Keratinocyte (primary cell): Measurements from ENCODE around the gene TCP11L2. TPM values are rescaled to one million over a fixed set of nuclear protein-coding genes. Genes with fewer than 3 reads are reported as not detected.

Experiments used
- DNase-seq: peaks from one replicate; pipeline ENCODE4 v3.0.0-alpha.2; 2011; ENCODE audit warnings: low read depth, missing footprints, low spot score
- FAIRE-seq: peaks from 2 replicates; lab custom pipeline; 2011; peaks lifted over from hg19 to GRCh38; lab: Jason Lieb, UNC
- H2AFZ ChIP-seq: 2 replicates; pipeline ENCODE4 v1.6.0; 2012; ENCODE audit warnings: low read length, control low read depth, inconsistent platforms; ENCODE audit not compliant: control insufficient read depth
- H3K27ac ChIP-seq: 2 replicates; pipeline ENCODE4 v1.5.1; 2011; ENCODE audit warnings: low read length; ENCODE audit not compliant: control insufficient read depth, insufficient read depth
- H3K27me3 ChIP-seq: 3 replicates; pipeline ENCODE4 v1.6.0; 2011; ENCODE audit warnings: low read length; ENCODE audit not compliant: control insufficient read depth, insufficient read depth; ENCODE audit errors: extremely low read depth
- H3K36me3 ChIP-seq, 2 experiments: 2 replicates in 1 of 2; 3 replicates in 1 of 2; pipeline ENCODE4 v1.5.1; 2011; ENCODE audit warnings: low read length in 2 of 2, mild to moderate bottlenecking in 1 of 2; ENCODE audit not compliant: control insufficient read depth in 2 of 2, insufficient read depth in 2 of 2; ENCODE audit errors: extremely low read depth in 1 of 2
- H3K4me1 ChIP-seq: 3 replicates; pipeline ENCODE4 v1.5.1; 2011; ENCODE audit warnings: low read length; ENCODE audit not compliant: control insufficient read depth, insufficient read depth; ENCODE audit errors: extremely low read depth
- H3K4me2 ChIP-seq: 3 replicates; pipeline ENCODE4 v1.6.0; 2011; ENCODE audit warnings: low read depth, low read length; ENCODE audit not compliant: control insufficient read depth, insufficient read depth; ENCODE audit errors: extremely low read depth
- H3K4me3 ChIP-seq, 3 experiments: fragments of 200-600 bp in 1 of 3; sonication (generic) in 1 of 3; 2 replicates in 2 of 3; 3 replicates in 1 of 3; pipeline ENCODE4 v1.5.1; 2011 to 2016; ENCODE audit warnings: low read length in 3 of 3, mild to moderate bottlenecking in 3 of 3, control low read depth in 2 of 3, inconsistent platforms in 1 of 3, low read depth in 1 of 3, mixed read lengths in 1 of 3, mixed run types in 1 of 3, moderate library complexity in 1 of 3; ENCODE audit not compliant: control insufficient read depth in 2 of 3, insufficient read depth in 2 of 3; ENCODE audit errors: extremely low read depth in 1 of 3
- H3K79me2 ChIP-seq: 2 replicates; pipeline ENCODE4 v1.6.0; 2012; ENCODE audit warnings: low read length; ENCODE audit not compliant: control insufficient read depth, insufficient read depth
- H3K9ac ChIP-seq: 3 replicates; pipeline ENCODE4 v1.6.0; 2011; ENCODE audit warnings: low read length; ENCODE audit not compliant: control insufficient read depth, insufficient read depth; ENCODE audit errors: extremely low read depth
- H3K9me1 ChIP-seq: 3 replicates; pipeline ENCODE4 v1.6.0; 2011; ENCODE audit warnings: low read length; ENCODE audit not compliant: control insufficient read depth, insufficient read depth; ENCODE audit errors: extremely low read depth
- H3K9me3 ChIP-seq: 2 replicates; pipeline ENCODE4 v1.5.1; 2012; ENCODE audit warnings: low read depth, low read length; ENCODE audit not compliant: control insufficient read depth
- H4K20me1 ChIP-seq: 3 replicates; pipeline ENCODE4 v1.6.0; 2011; ENCODE audit warnings: low read length; ENCODE audit not compliant: control insufficient read depth, insufficient read depth; ENCODE audit errors: extremely low read depth
- EZH2 ChIP-seq: IDR thresholded peaks from one replicate; pipeline ENCODE4 v1.6.1; 2012; ENCODE audit warnings: inconsistent platforms, mild to moderate bottlenecking, low read length, moderate library complexity
- dilution Hi-C: fragments of 300-500 bp; cut with MboI; formaldehyde crosslinking; loops from one replicate; pipeline ENCODE4 v1.7.0; 2020; ENCODE audit warnings: low sequenced_read_pairs; ENCODE audit not compliant: extremely low pct_ligation_motif_present
- polyA plus RNA-seq, 5 experiments: library from polyadenylated mRNA; depleted of rRNA in 3 of 5; stranded (reverse) in 3 of 5; stranded (forward) in 1 of 5; unstranded in 1 of 5; fragments of >200 nt; gene quantifications; 1 replicate in 1 of 5; 2 replicates in 3 of 5; 3 replicates in 1 of 5; pipeline versions ENCODE4 v1.2.1 to v1.2.3, GENCODE V29; 2011 to 2012; ENCODE audit warnings: missing spikeins in 2 of 5, low read depth in 1 of 5, low replicate concordance in 1 of 5
- TF ChIP-seq, protein P1 (sequence below), 3 experiments: IDR thresholded peaks in 1 of 3; conservative IDR thresholded peaks in 1 of 3; optimal IDR thresholded peaks in 1 of 3; 2 replicates in 2 of 3; 3 replicates in 1 of 3; pipeline versions ENCODE3 to v1.5.1; 2011; ENCODE audit warnings: low read length in 3 of 3, mild to moderate bottlenecking in 3 of 3, moderate library complexity in 2 of 3, control low read depth in 1 of 3, inconsistent platforms in 1 of 3; ENCODE audit not compliant: insufficient read depth in 2 of 3; ENCODE audit errors: extremely low read depth in 1 of 3

Gene TCP11L2
- polyA plus RNA-seq, 1 donor (not counting 4 experiments of a cell fraction or from before 2014, with no cell fraction given), result 6.1 TPM

DNA sequence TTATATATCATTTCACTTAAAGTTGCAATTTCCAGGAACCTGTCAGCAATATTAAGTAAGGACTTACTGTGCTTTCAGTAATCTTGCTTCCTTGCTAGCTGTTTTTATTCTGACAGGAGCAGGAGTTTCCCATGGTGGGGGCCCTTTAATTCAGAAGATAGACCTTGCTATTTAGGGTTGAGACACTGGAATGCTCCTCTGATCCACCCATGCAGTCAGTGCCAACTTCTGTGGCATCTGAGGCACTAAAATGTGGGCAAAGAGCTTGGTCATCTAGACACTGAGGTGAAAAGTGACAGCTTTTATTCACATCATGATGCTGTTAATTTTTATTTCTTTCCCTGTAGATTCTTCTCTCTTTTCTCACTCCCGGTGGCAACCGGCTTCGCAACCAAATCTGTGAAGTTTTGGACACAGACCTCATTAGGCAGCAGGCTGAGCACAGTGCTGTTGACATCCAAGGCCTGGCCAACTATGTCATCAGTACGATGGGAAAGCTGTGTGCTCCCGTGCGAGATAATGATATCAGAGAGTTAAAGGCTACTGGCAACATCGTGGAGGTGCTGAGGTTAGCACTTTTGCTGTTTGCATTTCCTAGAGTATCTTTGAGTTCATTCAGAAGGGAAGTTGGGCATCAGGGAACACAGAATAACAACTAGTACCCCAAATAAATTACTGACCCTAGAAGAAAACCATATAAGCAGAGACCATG is 18.8 kb downstream of the TCP11L2 start:
- H3K4me3 ChIP-seq, result no peak overlapping the region
- dilution Hi-C loops, result no loop called here

DNA sequence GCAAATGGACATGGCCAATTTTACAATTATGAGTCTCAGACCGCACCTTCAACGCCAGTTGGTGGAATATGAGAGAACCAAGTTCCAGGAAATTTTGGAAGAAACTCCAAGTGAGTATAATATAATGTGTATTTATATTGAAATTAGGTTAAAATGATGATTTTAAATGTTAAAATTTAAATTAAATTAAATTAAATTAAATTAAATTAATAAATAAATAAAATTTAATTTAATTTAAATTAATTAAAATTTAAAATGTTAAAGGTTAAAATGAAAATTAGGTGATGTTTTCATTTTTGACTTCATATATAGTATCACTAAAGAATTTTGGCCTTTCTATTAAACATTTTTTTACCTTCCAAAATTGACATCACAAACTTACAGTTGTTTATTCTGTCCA is 21.0 kb downstream of the TCP11L2 start:
- DNase-seq, result no peak
- Histone ChIP-seq H3K27me3 (no peaks in the 10 kb centered on the region), H3K27ac (no peak overlapping the region), H3K79me2 (no peaks in the 10 kb centered on the region), H3K36me3 (peaks cover 0 to 15% of the 10 kb centered on the region in 2 experiments), H3K9me3 (no peaks in the 10 kb centered on the region), H3K4me2 (no peak overlapping the region), H3K9ac (no peak overlapping the region), H3K9me1 (no peaks in the 10 kb centered on the region), H3K4me3 (no peak overlapping the region), H3K4me1 (no peaks in the 10 kb centered on the region), H2AFZ (no peak overlapping the region), H4K20me1 (no peaks in the 10 kb centered on the region)
- TF ChIP-seq, protein P1, sequence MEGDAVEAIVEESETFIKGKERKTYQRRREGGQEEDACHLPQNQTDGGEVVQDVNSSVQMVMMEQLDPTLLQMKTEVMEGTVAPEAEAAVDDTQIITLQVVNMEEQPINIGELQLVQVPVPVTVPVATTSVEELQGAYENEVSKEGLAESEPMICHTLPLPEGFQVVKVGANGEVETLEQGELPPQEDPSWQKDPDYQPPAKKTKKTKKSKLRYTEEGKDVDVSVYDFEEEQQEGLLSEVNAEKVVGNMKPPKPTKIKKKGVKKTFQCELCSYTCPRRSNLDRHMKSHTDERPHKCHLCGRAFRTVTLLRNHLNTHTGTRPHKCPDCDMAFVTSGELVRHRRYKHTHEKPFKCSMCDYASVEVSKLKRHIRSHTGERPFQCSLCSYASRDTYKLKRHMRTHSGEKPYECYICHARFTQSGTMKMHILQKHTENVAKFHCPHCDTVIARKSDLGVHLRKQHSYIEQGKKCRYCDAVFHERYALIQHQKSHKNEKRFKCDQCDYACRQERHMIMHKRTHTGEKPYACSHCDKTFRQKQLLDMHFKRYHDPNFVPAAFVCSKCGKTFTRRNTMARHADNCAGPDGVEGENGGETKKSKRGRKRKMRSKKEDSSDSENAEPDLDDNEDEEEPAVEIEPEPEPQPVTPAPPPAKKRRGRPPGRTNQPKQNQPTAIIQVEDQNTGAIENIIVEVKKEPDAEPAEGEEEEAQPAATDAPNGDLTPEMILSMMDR (optimal IDR thresholded peaks at IDR 0.05 in 1 of 3, IDR thresholded peaks at IDR 0.05 in 1 of 3, conservative IDR thresholded peaks at IDR 0.05 in 1 of 3; ENCODE audit: extremely low read depth in 1 of 3, insufficient read depth in 2 of 3, low read length in 3 of 3), result no peak
- TF ChIP-seq EZH2, result no peak
- FAIRE-seq, result no peak
- dilution Hi-C loops, result no loop called here

More for the DNA sequence above, 18.8 kb downstream of the TCP11L2 start:
- Histone ChIP-seq H3K27me3 (no peaks in the 10 kb centered on the region), H4K20me1 (no peaks in the 10 kb centered on the region), H3K4me2 (no peak overlapping the region), H3K36me3 (peaks cover 0 to 17% of the 10 kb centered on the region in 2 experiments), H3K79me2 (no peaks in the 10 kb centered on the region), H3K9ac (no peak overlapping the region), H3K4me1 (peaks cover 7% of the 10 kb centered on the region), H2AFZ (no peak overlapping the region), H3K27ac (no peak overlapping the region), H3K9me1 (no peaks in the 10 kb centered on the region), H3K9me3 (no peaks in the 10 kb centered on the region)
- no peak for FAIRE-seq
- no peak for DNase-seq
- no peak for TF ChIP-seq EZH2
- TF ChIP-seq, protein P1 (optimal IDR thresholded peaks at IDR 0.05 in 1 of 3, IDR thresholded peaks at IDR 0.05 in 1 of 3, conservative IDR thresholded peaks at IDR 0.05 in 1 of 3; ENCODE audit: extremely low read depth in 1 of 3, insufficient read depth in 2 of 3, low read length in 3 of 3), result no peak
